GM04503 (cell line): Measurements from ENCODE around the gene CPZ.
"Not testable (repeated sequence)": the region's sequence is repeated elsewhere in the genome, so short reads cannot be mapped to it uniquely, and the experiment has no call there.

Experiments
- DNase-seq: peaks from one replicate; pipeline ENCODE4 v3.0.0-alpha.2; 2012; ENCODE audit warnings: low read depth

CPZ gene

DNA sequence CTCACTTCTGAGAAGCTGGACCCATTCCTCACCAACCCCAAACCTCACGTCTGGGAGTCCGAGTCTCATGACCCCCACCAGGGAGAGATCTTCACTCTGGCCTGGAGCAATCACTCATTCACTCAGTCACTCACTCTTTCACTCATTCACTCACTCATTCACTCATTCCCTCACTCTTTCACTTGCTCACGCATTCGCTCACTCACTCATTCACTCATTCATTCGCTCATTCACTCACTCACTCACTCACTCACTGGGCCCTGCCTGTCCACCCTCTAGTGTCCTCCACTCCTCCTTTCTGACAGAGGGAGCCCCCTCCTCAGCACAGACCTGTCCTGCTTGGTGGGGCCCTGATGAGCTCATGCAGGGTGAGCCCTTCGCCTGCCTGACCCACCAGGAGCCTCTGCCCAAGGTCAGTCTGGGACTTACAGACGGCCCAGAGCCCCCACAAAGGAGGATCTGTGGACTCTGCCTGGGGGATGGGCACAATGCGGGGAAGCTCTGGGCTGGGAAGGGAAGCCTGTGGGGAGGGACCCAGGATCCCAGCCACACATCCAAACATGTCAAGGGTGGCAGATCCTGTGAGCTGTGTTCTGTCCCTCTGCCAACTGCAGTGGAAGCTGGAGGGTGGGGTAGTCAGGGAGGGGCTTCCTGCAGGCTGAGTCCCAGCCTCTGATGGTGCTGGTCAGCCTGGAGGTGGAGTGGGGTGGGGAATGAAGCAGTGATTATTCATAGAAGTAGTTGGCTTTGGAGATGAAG, 18.5 kb downstream of the CPZ start:
- no peak for DNase-seq

DNA sequence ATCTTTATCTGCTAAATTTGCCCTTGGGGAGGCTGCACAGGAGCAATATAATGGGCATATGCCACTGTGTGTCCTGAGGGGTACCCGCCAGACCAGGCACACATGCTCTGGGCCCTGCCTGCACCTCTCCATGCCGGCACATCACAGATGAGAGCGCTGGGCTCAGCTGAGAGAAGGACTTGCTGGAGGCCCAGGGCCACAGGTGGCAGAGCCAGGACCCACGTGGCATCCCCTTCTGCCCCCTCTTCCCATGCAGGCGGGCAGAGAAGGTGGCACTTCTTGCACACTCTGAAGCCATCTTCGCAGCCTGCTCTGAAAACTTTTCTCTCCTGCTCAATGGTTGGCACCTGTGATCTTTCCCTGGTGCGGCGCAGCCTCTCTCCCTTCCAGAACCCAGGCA, 20.1 kb downstream of the CPZ start:
- no peak for DNase-seq

DNA sequence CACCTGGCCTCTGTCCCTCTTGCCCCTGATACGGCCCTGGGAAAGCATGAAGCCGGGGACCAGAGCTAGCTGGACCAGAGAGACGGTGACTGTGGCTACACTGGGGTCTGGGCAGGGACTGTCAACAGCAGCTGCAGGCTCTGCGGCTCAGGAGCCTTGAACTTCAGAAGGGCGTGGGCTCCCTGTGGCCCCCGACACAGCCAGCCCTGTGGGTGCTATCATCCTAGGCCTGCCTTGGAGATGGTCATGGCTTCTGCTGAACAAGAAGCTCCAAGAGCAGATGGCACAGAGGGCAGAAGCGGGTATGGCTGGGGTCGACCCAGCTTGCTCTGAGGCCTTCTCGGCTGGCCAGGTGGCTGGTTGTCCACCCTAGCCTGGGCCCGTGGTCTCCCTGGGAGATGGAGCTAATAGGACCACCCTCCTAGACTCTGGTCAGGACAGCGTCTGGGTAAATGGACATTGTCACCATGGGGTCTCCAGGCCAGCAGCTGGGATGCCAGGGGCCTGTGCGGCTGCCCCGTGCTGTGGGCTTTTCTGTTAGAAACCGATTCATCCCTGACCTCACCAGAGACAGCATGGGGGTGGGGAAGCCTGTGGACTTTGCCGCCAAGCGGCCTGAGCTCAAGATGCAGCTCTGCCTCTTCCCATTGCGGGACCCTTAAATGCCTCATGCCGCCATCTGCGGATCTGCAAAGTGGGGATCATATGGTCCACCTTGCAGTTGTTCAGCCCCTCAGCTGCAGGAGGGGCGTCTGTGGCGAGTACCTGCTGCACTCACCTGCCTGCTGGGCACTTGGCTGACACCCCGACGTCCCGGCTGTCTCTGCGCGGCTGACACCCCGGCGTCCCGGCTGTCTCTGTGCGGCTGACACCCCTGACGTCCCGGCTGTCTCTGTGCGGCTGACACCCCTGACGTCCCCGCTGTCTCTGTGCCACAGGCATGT, 21.1 kb downstream of the CPZ start:
- DNase-seq: no peak

- DNase-seq: no peak
Observed at GRCh38 chr4:8614365-8615193, 22.0 kb downstream of the CPZ start.

GRCh38 chr4:8615366-8615765, 22.8 kb downstream of the CPZ start:
- DNase-seq: no peak

DNA sequence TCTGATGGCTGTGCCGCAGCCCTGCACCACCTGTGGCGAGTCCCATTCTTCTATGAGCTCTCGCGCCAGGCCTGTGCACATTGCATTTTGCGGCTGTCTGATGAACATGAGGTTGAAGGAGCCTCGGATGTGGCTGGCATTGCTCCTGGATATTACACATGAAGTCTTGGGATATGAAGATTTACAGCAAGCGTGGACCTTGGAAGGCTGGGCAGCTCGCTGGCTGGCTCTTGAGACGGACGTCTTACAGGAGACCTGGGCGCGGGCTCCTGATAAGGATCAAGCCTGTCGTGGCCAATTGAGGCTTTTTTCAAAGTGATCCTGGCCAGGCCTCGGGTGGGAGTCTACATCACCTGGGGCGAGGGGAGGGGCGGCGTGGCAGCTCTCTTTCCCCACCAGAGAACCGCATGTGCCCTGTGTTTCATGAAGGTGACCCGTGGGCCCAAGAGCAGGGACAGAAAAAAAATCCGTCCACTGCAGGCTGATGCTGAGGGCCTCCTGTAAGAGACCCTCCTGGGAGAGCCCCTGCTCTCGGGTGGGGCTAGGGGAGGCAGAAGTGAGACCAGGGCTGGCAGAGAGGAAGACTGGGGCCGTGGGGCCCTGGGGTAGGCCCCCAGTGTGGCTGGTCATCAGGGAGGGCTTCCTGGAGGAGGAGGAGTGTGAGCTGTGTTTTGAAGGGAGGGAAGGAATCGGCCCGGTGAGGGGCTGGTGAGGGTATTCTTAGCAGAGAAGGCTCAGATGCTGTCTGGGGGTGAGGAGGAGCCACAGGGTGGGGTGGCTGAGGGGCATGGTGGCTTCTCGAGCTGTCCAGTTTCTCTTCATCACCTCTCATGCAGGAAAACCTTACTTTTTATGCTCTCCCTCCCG, 23.6 kb downstream of the CPZ start:
- no peak for DNase-seq

GRCh38 chr4:8616831-8617230, 24.3 kb downstream of the CPZ start:
- no peak for DNase-seq

DNA sequence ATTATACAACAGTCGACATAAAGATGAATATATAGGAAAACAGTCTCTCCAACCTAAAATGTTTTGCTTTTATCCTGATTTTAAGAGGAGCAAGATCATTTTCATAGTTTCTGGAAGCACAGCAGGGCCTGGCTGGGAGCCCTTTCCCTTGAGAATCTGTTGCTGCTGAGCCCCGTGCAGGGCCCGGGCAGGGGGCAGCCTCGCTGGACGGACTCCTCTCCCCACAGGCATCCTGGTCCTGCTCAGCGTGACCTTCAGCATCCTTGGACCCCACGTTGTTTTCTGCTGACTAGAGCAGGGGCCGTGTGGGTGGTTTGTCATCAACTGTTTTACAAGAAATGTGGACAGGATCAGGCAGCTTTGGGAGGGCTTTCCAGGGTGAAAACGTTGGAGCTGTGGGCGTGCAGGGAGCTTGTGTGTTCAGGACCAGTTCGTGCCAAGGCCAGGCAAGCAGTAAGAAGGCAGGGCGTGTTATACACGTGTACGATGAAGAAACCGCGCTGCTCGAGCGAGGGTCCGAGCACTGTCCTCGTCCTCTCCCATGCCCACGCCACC, 25.0 kb downstream of the CPZ start:
- DNase-seq: no peak

- DNase-seq: no peak
Observed at GRCh38 chr4:8618421-8618820, 25.9 kb downstream of the CPZ start.

- no peak for DNase-seq
Observed at GRCh38 chr4:8618961-8619720, 26.6 kb downstream of the CPZ start.

- DNase-seq: not testable (repeated sequence)
Observed at GRCh38 chr4:8621135-8621534, 28.6 kb downstream of the CPZ start.

DNA sequence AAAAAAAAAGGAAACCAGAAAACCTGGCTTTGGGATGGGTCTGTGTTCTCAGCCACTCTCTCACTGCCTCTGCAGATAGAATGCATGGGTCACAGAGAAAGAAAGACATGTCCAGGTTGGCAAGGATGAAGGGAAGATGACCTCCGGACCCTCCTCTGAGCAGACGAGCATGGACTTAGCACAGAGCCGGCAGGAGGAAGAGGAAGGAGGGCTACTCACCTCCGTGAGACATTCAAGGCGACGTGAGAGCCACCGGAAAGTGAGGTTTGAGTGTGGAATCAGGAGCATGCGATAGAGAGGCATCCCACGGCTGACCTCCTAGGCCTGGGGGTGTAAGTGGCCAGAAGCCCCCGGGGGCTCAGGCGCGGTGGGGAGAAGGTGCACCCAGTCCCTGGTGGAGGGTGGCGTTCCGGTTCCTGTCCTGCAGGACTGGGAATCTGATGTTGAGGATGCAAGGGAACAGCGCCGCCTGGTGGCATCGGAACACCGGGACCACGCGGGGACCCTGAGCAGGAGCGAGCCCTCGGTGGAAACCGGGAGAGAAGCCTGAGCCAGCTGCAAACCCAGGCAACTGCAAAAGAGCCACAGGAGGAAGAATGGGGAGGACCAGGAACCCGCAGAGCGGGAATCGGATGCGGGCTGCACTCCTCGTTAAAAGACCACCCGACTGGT, 32.2 kb downstream of the CPZ start:
- not testable (repeated sequence) for DNase-seq

DNA sequence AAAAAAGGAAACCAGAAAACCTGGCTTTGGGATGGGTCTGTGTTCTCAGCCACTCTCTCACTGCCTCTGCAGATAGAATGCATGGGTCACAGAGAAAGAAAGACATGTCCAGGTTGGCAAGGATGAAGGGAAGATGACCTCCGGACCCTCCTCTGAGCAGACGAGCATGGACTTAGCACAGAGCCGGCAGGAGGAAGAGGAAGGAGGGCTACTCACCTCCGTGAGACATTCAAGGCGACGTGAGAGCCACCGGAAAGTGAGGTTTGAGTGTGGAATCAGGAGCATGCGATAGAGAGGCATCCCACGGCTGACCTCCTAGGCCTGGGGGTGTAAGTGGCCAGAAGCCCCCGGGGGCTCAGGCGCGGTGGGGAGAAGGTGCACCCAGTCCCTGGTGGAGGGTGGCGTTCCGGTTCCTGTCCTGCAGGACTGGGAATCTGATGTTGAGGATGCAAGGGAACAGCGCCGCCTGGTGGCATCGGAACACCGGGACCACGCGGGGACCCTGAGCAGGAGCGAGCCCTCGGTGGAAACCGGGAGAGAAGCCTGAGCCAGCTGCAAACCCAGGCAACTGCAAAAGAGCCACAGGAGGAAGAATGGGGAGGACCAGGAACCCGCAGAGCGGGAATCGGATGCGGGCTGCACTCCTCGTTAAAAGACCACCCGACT, 37.8 kb downstream of the CPZ start:
- not testable (repeated sequence) for DNase-seq

DNA sequence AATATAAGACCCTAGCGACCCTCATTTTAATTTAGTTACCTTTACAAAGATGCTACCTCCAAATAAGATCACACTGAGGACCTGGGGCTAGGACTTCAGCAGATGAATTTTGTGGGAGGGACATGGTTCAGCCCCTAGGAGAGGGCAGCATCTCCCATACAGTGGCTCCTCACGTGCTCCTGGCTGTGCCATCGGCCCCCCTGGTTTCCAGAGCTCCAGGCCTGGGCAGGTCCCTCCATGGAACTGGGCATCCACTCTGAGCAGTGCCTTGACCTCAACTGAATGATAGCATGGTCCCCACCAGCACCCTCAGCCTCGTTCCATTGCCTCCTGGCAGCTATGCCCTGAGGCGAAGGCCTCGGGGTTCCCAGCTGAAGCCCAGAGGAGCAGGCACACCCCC, 39.3 kb downstream of the CPZ start:
- not testable (repeated sequence) for DNase-seq

- DNase-seq: not testable (repeated sequence)
Observed at GRCh38 chr4:8634773-8635172, 42.2 kb downstream of the CPZ start.

DNA sequence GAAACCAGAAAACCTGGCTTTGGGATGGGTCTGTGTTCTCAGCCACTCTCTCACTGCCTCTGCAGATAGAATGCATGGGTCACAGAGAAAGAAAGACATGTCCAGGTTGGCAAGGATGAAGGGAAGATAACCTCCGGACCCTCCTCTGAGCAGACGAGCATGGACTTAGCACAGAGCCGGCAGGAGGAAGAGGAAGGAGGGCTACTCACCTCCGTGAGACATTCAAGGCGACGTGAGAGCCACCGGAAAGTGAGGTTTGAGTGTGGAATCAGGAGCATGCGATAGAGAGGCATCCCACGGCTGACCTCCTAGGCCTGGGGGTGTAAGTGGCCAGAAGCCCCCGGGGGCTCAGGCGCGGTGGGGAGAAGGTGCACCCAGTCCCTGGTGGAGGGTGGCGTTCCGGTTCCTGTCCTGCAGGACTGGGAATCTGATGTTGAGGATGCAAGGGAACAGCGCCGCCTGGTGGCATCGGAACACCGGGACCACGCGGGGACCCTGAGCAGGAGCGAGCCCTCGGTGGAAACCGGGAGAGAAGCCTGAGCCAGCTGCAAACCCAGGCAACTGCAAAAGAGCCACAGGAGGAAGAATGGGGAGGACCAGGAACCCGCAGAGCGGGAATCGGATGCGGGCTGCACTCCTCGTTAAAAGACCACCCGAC, 43.5 kb downstream of the CPZ start:
- not testable (repeated sequence) for DNase-seq

DNA sequence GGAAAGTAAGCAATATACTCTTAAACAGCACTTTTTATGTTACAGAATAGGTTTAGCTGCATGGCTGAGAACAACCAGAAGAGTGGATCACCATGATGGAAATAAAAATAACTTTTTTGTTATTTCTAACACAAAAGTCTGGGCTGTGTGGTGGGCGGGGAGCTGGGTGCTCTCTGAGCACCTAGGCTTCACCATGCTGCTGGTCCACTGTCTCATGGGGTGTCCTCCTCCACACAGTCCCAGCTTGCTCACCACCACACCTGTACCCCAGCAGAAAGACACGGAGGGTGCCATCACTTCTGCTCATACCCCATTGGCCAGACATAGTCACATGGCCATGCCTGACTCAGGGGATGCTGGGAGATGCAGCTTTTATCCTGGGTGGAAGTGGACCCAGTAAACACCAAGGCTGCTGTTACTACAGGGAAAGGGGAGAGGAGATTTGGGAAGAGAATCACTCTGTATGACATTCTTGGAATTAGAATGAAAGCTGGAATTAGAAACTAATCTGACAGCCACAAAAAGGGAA, 45.0 kb downstream of the CPZ start:
- DNase-seq: no peak

DNA sequence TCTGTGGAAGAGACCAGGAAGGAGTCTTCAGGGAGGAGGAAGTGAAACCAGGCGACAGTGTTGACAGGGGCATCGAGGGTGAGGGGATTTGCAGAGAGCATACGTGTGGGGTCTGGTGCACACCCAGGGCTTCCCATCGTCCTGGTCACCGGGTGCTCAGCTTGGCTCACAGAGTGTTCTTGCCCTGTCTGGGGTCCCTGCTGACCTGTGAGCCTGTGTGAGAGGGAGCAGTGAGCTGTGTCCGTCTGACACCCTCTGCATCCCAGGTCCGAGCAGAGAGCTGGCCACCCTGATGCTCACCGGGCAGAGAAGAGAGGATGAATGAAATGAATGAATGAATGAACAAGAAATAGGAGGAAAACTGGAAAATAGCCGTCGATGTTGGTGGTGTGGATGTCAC, 46.5 kb downstream of the CPZ start:
- DNase-seq: no peak
